ENCODE data around the gene ITGA11. TPM values are rescaled to one million over a fixed set of nuclear protein-coding genes. Genes with fewer than 3 reads are reported as not detected.
A peak's percentile ranks its signal among the peaks of the same experiment; 100 is the strongest.

ITGA11 gene
- total and polyA plus RNA-seq, 2 of the 13 experiments (the other 11 are each of a cell fraction or from before 2014, with no cell fraction given), result not detected

- Histone ChIP-seq H3K27ac (ENCODE audit: extremely low read length, insufficient read depth, low read length) (no peak overlapping the region), H2AFZ (ENCODE audit: low read length) (no peak overlapping the region), H3K4me2 (ENCODE audit: low read depth, low read length) (no peak overlapping the region), H3K9me3 (ENCODE audit: low read length) (no peaks in the 10 kb centered on the region), H3K4me1 (ENCODE audit: insufficient read depth, low read length) (no peaks in the 10 kb centered on the region), H3K27me3 (ENCODE audit: control insufficient read depth in 1 of 2, insufficient read depth in 2 of 2, low read length in 2 of 2) (peaks cover 2 to 38% of the 10 kb centered on the region in 2 experiments; a peak in 4 of 5 replicates), H3K4me3 (replicated peaks in 1 of 3; ENCODE audit: insufficient read depth in 1 of 3, low read depth in 2 of 3, low read length in 3 of 3) (no peak overlapping the region), H3K79me2 (ENCODE audit: insufficient read depth, low read length) (no peaks in the 10 kb centered on the region), H4K20me1 (ENCODE audit: insufficient read depth, low read length) (no peaks in the 10 kb centered on the region), H3K36me3 (replicated peaks in 1 of 2; ENCODE audit: control insufficient read depth in 1 of 2, insufficient read depth in 2 of 2, low read length in 2 of 2) (no peaks in the 10 kb centered on the region), H3K9ac (ENCODE audit: insufficient read depth, low read depth, low read length) (no peak overlapping the region)
- ChIA-PET CTCF (ENCODE audit: low intra/inter-chr PET ratio, low total read pairs) (no interaction called here), POLR2A (no interaction called here)
- no TSS peak for BruUV-seq (replicated peaks)
- intact Hi-C loops (cut with micrococcal nuclease; ENCODE audit: unreplicated experiment) (no loop called here), in situ Hi-C loops (cut with HindIII; ENCODE audit: extremely low pct_ligation_motif_present, low pct_unique_long_range_greater_than_20kb) (no loop called here)
- 57% methylated on average over 10 of the region's 10 CpGs for WGBS (ENCODE audit: low lambda C conversion rate)
- DNase-seq (ENCODE audit: low spot score) (no peak), FAIRE-seq (no peak), ATAC-seq (no peak)
- TF ChIP-seq ZBTB43 (CRISPR knock-in tag; conservative IDR thresholded peaks at IDR 0.05) (no peak), NFE2L2 (IDR thresholded peaks at IDR 0.05; ENCODE audit: low read length) (peak; percentile 7; the same call in 1 of the 2 replicates)
Observed at GRCh38 chr15:68352401-68353062, 79.4 kb downstream of the ITGA11 start.

- WGBS (ENCODE audit: low lambda C conversion rate), result 26% methylated on average over 6 of the region's 6 CpGs
Observed at GRCh38 chr15:68349151-68349550, 82.8 kb downstream of the ITGA11 start.

More at GRCh38 chr15:68349151-68349550, 82.8 kb downstream of the ITGA11 start:
- Histone ChIP-seq H4K20me1 (ENCODE audit: insufficient read depth, low read length) (no peaks in the 10 kb centered on the region), H3K36me3 (replicated peaks in 1 of 2; ENCODE audit: control insufficient read depth in 1 of 2, insufficient read depth in 2 of 2, low read length in 2 of 2) (no peaks in the 10 kb centered on the region), H3K9me3 (ENCODE audit: low read length) (no peaks in the 10 kb centered on the region), H3K27me3 (ENCODE audit: control insufficient read depth in 1 of 2, insufficient read depth in 2 of 2, low read length in 2 of 2) (peaks cover 0 to 51% of the 10 kb centered on the region in 2 experiments; a peak in 3 of 5 replicates), H3K79me2 (ENCODE audit: insufficient read depth, low read length) (no peaks in the 10 kb centered on the region), H3K4me1 (ENCODE audit: insufficient read depth, low read length) (no peaks in the 10 kb centered on the region), H3K4me2 (ENCODE audit: low read depth, low read length) (no peak overlapping the region), H3K9ac (ENCODE audit: insufficient read depth, low read depth, low read length) (no peak overlapping the region), H3K27ac (ENCODE audit: extremely low read length, insufficient read depth, low read length) (no peak overlapping the region), H3K4me3 (replicated peaks in 1 of 3; ENCODE audit: insufficient read depth in 1 of 3, low read depth in 2 of 3, low read length in 3 of 3) (no peak overlapping the region), H2AFZ (ENCODE audit: low read length) (no peak overlapping the region)
- TF ChIP-seq DDIT3 (CRISPR knock-in tag; IDR thresholded peaks at IDR 0.05) (no peak), TCF7L2 (IDR thresholded peaks at IDR 0.05; ENCODE audit: low read depth, low read length) (no peak), PPARG (CRISPR knock-in tag; conservative IDR thresholded peaks at IDR 0.05) (no peak), ZSCAN30 (CRISPR knock-in tag; IDR thresholded peaks at IDR 0.05) (no peak), DBP (CRISPR knock-in tag; IDR thresholded peaks at IDR 0.05; ENCODE audit: not compliant biosample characterization) (no peak), ZFY (CRISPR knock-in tag; IDR thresholded peaks at IDR 0.05) (no peak), KLF13 (CRISPR knock-in tag; IDR thresholded peaks at IDR 0.05) (no peak)
- no peak for ATAC-seq
- in situ Hi-C loops (cut with HindIII; ENCODE audit: extremely low pct_ligation_motif_present, low pct_unique_long_range_greater_than_20kb), result no loop called here
- CTCF ChIA-PET (ENCODE audit: low intra/inter-chr PET ratio, low total read pairs), result no interaction called here
- POLR2A ChIA-PET, result no interaction called here
- intact Hi-C loops (cut with micrococcal nuclease; ENCODE audit: unreplicated experiment), result no loop called here
- no peak for DNase-seq (ENCODE audit: low spot score)
- BruUV-seq (replicated peaks), result no TSS peak
- FAIRE-seq, result no peak
